HUES64 (cell line): ENCODE data around the gene CASD1.

ENCODE experiments used
- H3K27ac ChIP-seq: 2 replicates; pipeline ENCODE4 v1.7.0; 2013; ENCODE audit warnings: low read depth, low read length, inconsistent platforms
- H3K27me3 ChIP-seq: 2 replicates; pipeline ENCODE4 v1.6.1; 2013; ENCODE audit warnings: mild to moderate bottlenecking, low read length; ENCODE audit not compliant: insufficient read depth
- H3K36me3 ChIP-seq: 2 replicates; pipeline ENCODE4 v1.6.1; 2013; ENCODE audit warnings: mild to moderate bottlenecking, low read length; ENCODE audit not compliant: insufficient read depth
- H3K4me1 ChIP-seq: 2 replicates; pipeline ENCODE4 v1.6.1; 2013; ENCODE audit warnings: mild to moderate bottlenecking, low read length, moderate library complexity; ENCODE audit not compliant: insufficient read depth
- H3K4me3 ChIP-seq: 2 replicates; pipeline ENCODE4 v1.5.1; 2013; ENCODE audit warnings: mild to moderate bottlenecking, low read length, moderate library complexity
- H3K9ac ChIP-seq: 2 replicates; pipeline ENCODE4 v1.6.1; 2013; ENCODE audit warnings: mild to moderate bottlenecking, low read depth, low read length
- H3K9me3 ChIP-seq: 2 replicates; pipeline ENCODE4 v1.6.1; 2013; ENCODE audit warnings: low read depth, low read length; ENCODE audit not compliant: insufficient read depth
- WGBS: fragments of 150-250, 120-280 bp; methylation state at CpG from one replicate; pipeline ENCODE4 v1.1.7; 2013; ENCODE audit warnings: missing lambda C conversion rate; 5-methylcytosine and 5-hydroxymethylcytosine counted together

The CASD1 gene

DNA sequence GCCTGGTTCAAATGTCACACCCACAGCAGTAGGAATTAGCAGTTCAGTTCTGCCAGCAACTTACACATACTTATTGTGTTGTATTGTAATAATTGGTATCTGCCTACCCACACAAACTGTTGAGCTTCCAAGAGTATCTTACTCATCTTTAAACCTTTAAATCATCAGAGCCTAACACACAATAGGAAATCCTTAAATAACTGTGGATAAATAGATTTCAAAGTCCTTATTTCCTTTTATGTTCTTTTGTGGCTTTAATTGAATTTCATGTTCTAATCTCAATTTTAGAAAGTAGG lies 3.9 kb downstream of the CASD1 start:
- no peaks in the 10 kb centered on the region for H3K9me3 ChIP-seq
- H3K9ac ChIP-seq, result no peak overlapping the region
- H3K4me3 ChIP-seq, result no peak overlapping the region
- H3K4me1 ChIP-seq, result peaks cover 49% of the 10 kb centered on the region
- no peaks in the 10 kb centered on the region for H3K27me3 ChIP-seq
- no peak overlapping the region for H3K27ac ChIP-seq
- peaks cover 12% of the 10 kb centered on the region for H3K36me3 ChIP-seq

DNA sequence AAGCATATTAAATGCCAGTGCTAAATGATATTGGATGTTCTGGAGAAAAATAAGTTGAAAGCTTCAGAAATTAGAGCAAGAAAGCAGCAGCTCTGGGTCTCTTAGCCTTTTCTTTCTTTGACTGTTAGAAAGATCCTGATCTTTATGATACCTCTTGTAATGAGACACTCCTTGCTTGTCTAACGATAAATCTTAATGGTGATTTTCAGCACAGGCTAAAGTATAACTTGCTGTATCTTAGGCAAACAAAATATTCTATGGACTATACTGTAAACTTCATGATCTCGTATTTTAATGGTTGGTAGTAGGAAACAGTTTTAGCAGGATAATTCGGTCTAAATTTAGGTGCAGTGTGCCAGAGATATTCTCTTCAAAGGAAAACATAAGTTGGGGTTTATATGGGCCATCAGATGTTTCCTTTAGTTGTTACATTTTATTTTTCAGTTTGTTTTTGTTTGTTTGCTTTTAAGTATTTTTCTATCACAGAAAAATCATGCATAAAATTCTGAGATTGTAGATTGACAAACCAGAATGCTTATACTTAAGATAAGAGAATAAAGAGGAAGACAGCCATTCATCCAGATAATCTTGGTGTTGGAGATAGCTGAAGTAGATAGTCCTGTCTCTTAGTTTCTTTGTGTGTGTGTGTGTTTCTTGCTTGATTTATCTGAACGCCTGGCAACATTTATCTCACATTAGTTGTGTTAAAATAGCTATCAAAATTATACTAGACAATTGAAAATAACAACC lies 4.7 kb downstream of the CASD1 start:
- Histone ChIP-seq H3K27ac (no peak overlapping the region; the same call in 1 of the 2 replicates), H3K4me1 (peaks cover 49% of the 10 kb centered on the region), H3K9ac (no peak overlapping the region), H3K4me3 (no peak overlapping the region), H3K36me3 (peaks cover 20% of the 10 kb centered on the region), H3K27me3 (no peaks in the 10 kb centered on the region), H3K9me3 (no peaks in the 10 kb centered on the region)
- WGBS, result 81% methylated on average over 3 of the region's 4 CpGs

DNA sequence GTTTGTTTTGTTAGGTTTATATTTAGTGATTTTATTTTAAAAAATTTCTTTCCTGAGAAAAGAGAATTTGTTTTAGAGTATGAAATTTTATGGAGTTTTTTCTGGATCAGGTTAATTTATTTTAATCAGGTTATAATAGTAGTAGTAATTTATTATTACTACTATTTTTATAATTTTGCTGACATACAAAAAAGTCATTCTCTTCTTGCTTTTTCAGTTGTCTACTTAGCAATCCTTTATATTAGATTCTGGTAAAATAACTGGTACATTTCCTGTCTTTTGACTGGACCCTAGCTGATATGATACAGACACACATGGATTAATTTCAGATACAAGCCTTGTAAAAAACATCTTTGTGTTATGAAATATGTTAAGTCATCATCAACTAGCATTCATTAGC lies 5.3 kb downstream of the CASD1 start:
- H3K4me3 ChIP-seq, result no peak overlapping the region
- no peak overlapping the region for H3K9ac ChIP-seq
- H3K4me1 ChIP-seq, result peaks cover 49% of the 10 kb centered on the region

DNA sequence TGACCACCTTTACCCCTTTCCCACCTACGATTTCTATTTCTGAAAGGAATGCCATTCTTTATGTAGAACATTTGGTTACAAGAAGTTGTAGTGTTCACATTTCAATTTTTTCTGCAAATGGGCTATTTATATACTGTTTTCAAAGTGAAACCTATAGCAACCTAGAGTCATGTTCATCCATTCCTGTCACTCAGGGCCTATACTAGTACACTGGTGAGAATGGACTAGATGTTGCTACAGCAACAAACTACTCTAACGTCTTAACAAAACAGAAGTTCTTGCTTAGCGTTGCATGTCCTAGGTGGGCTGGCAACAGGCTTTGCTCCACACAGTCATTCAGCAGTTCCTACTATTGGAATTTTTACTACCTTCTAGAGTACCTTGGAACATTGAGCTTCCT lies 16.3 kb downstream of the CASD1 start:
- no peaks in the 10 kb centered on the region for H3K9me3 ChIP-seq
- H3K4me1 ChIP-seq, result no peaks in the 10 kb centered on the region
- peaks cover 62% of the 10 kb centered on the region for H3K36me3 ChIP-seq
- no peak overlapping the region for H3K9ac ChIP-seq
- H3K4me3 ChIP-seq, result no peak overlapping the region
- 100% methylated on average over 2 of the region's 3 CpGs for WGBS
- H3K27me3 ChIP-seq, result no peaks in the 10 kb centered on the region
- no peak overlapping the region for H3K27ac ChIP-seq

More for the DNA sequence above, 5.3 kb downstream of the CASD1 start:
- Histone ChIP-seq H3K36me3 (peaks cover 24% of the 10 kb centered on the region), H3K27me3 (no peaks in the 10 kb centered on the region), H3K9me3 (no peaks in the 10 kb centered on the region), H3K27ac (no peak overlapping the region)

DNA sequence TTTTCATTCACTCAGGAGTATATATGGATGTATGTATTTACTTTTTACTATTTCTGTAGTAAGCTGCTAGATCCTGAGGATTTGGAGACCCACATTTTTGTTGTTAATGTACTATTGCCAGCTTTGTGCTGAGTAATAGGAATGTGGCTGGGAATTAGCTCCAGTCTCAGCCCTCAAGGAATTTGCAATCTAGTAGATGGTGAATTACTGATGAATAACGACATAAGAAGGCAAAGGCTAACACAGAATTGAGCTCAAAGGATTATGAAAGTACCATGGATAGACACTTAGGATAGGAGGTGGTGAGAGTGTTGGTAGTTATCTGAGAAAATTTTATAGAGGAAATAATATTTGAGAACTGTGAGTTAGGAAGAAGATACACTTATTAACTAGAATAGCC lies 19.9 kb downstream of the CASD1 start:
- Histone ChIP-seq H3K27me3 (no peaks in the 10 kb centered on the region), H3K36me3 (peaks cover 65% of the 10 kb centered on the region), H3K9ac (no peak overlapping the region), H3K4me3 (no peak overlapping the region), H3K4me1 (no peaks in the 10 kb centered on the region), H3K9me3 (no peaks in the 10 kb centered on the region), H3K27ac (no peak overlapping the region)
- 91% methylated on average over 1 of the region's 1 CpG for WGBS

- Histone ChIP-seq H3K4me3 (no peak overlapping the region), H3K36me3 (peaks cover 71% of the 10 kb centered on the region)
Measured at GRCh38 chr7:94530109-94530508, 20.5 kb downstream of the CASD1 start.

GRCh38 chr7:94532676-94533075 lies 23.1 kb downstream of the CASD1 start:
- Histone ChIP-seq H3K27ac (no peak overlapping the region), H3K9ac (no peak overlapping the region), H3K4me3 (no peak overlapping the region), H3K27me3 (no peaks in the 10 kb centered on the region), H3K36me3 (peaks cover 80% of the 10 kb centered on the region), H3K9me3 (no peaks in the 10 kb centered on the region), H3K4me1 (no peaks in the 10 kb centered on the region; the same call in 1 of the 2 replicates)
- WGBS, result no CpG with 5 or more reads among the region's 2 CpGs

More at GRCh38 chr7:94530109-94530508, 20.5 kb downstream of the CASD1 start:
- 91% methylated on average over 3 of the region's 3 CpGs for WGBS
- Histone ChIP-seq H3K4me1 (no peaks in the 10 kb centered on the region), H3K27ac (no peak overlapping the region), H3K9ac (no peak overlapping the region), H3K9me3 (no peaks in the 10 kb centered on the region), H3K27me3 (no peaks in the 10 kb centered on the region)

GRCh38 chr7:94540428-94540827 lies 30.8 kb downstream of the CASD1 start:
- H3K36me3 ChIP-seq, result peaks cover 82% of the 10 kb centered on the region
- H3K27ac ChIP-seq, result no peak overlapping the region
- no peak overlapping the region for H3K9ac ChIP-seq
- no peak overlapping the region for H3K4me3 ChIP-seq
- no peaks in the 10 kb centered on the region for H3K9me3 ChIP-seq
- no peaks in the 10 kb centered on the region for H3K27me3 ChIP-seq
- WGBS, result 93% methylated on average over 1 of the region's 1 CpG
- H3K4me1 ChIP-seq, result no peaks in the 10 kb centered on the region; the same call in 1 of the 2 replicates

DNA sequence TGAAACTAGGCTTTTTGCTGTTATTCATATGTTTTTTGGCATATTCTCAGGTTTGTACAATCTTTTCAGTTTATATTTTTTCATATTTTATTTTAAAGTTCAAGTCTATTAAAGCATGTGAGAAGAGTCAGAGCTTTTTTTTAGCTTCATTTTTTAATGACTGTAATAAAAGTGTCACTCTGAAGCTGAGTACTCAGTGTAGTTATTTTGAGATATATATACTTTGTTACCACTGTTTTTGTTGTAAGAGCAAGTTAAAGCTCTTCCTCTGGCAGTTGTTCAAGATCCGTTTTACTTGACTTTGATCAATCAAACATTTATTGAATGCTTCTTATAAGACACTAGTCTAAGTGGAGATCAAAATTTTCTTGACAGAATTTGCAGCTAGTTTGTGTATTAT lies 37.5 kb downstream of the CASD1 start:
- Histone ChIP-seq H3K4me3 (no peak overlapping the region), H3K4me1 (no peaks in the 10 kb centered on the region), H3K27me3 (no peaks in the 10 kb centered on the region), H3K36me3 (peaks cover 63% of the 10 kb centered on the region), H3K27ac (no peak overlapping the region), H3K9ac (no peak overlapping the region), H3K9me3 (no peaks in the 10 kb centered on the region)
- WGBS, result no CpG with 5 or more reads among the region's 1 CpG

- 90% methylated on average over 2 of the region's 2 CpGs for WGBS
- Histone ChIP-seq H3K36me3 (peaks cover 78% of the 10 kb centered on the region), H3K9ac (no peak overlapping the region), H3K27me3 (no peaks in the 10 kb centered on the region), H3K9me3 (no peaks in the 10 kb centered on the region), H3K4me3 (no peak overlapping the region), H3K4me1 (no peaks in the 10 kb centered on the region), H3K27ac (no peak overlapping the region)
Measured at GRCh38 chr7:94556028-94556427, 46.4 kb downstream of the CASD1 start.

- Histone ChIP-seq H3K27me3 (no peaks in the 10 kb centered on the region), H3K4me3 (no peak overlapping the region), H3K36me3 (peaks cover 66% of the 10 kb centered on the region), H3K4me1 (no peaks in the 10 kb centered on the region), H3K9me3 (no peaks in the 10 kb centered on the region), H3K9ac (no peak overlapping the region), H3K27ac (no peak overlapping the region)
Measured at GRCh38 chr7:94557215-94557614, 47.6 kb downstream of the CASD1 start.

- Histone ChIP-seq H3K4me1 (no peaks in the 10 kb centered on the region), H3K9me3 (no peaks in the 10 kb centered on the region), H3K27ac (no peak overlapping the region), H3K4me3 (no peak overlapping the region), H3K27me3 (no peaks in the 10 kb centered on the region), H3K9ac (no peak overlapping the region), H3K36me3 (peaks cover 40% of the 10 kb centered on the region)
- 82% methylated on average over 1 of the region's 1 CpG for WGBS
Measured at GRCh38 chr7:94559972-94560371, 50.4 kb downstream of the CASD1 start.
